Left ventricle myocardium inferior (tissue), 1 donor: ENCODE measurements around the gene SLC16A7. TPM values are rescaled to one million over a fixed set of nuclear protein-coding genes. Genes with fewer than 3 reads are reported as not detected.
"Not testable (repeated sequence)": the region's sequence is repeated elsewhere in the genome, so short reads cannot be mapped to it uniquely, and the experiment has no call there.

Source experiments
- DNase-seq: peaks from one replicate; pipeline ENCODE4 v3.0.0-alpha.2; 2020
- H3K27ac ChIP-seq: fragments of 200-600 bp; replicated peaks from 2 replicates; pipeline ENCODE4 v1.8.0; 2021
- H3K27me3 ChIP-seq: fragments of 200-600 bp; 2 replicates; pipeline ENCODE4 v1.8.0; 2021; ENCODE audit warnings: low read depth
- H3K36me3 ChIP-seq: fragments of 200-600 bp; 2 replicates; pipeline ENCODE4 v1.8.0; 2021
- H3K4me1 ChIP-seq: fragments of 200-600 bp; 2 replicates; pipeline ENCODE4 v1.8.0; 2021
- H3K4me3 ChIP-seq: fragments of 200-600 bp; 2 replicates; pipeline ENCODE4 v1.8.0; 2021; ENCODE audit warnings: mild to moderate bottlenecking, moderate library complexity
- H3K9me3 ChIP-seq: fragments of 200-600 bp; replicated peaks from 2 replicates; pipeline ENCODE4 v1.8.0; 2021
- intact Hi-C: fragments of 100-400 bp; cut with micrococcal nuclease; formaldehyde crosslinking; loops from one replicate; pipeline ENCODE4 v1.11.0; 2022
- total RNA-seq: library from RNA; stranded (reverse); fragmentation: NEBNext Ultra II Directional; extraction: Animal tissue kit (Norgen Biotek cat#: 25700); gene quantifications from one replicate; pipeline ENCODE4 v1.2.1, GENCODE V29; 2021
- TF ChIP-seq, protein P1 (sequence below): fragments of 200-600 bp; IDR thresholded peaks from 2 replicates; pipeline ENCODE4 v1.8.0; 2021; ENCODE audit warnings: antibody characterized with exemption, mild to moderate bottlenecking, borderline replicate concordance
- donor health status: DM: no; HTN: yes; CAD: no; lungs with severe emphysema.

The SLC16A7 gene
- total RNA-seq, 1 donor from 2014 or later, result 134 TPM

DNA sequence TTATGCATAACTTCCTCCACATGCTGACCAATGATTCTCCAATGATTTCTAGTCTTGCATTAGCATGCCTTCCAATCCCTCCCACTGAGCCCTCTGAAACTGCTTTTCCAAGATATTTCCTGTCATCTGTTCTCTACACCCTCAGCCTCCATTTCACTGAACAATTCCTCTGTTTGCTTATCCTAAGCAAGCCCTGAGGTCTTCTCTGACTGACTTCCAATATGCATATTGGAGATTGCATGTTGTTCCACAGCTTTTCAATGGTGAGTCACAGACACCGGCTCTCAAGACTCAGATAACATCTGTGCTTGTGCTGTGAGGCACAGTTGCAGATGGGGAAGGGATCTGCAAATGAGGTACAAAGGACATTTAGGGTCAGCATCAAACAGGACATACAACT, 141.0 kb downstream of the SLC16A7 start:
- no peak overlapping the region for H3K4me3 ChIP-seq
- H3K27ac ChIP-seq, result peak overlapping the region; percentile 38
- intact Hi-C loops, result no loop called here
- H3K4me1 ChIP-seq, result peaks cover 69% of the 10 kb centered on the region
- no peaks in the 10 kb centered on the region for H3K36me3 ChIP-seq
- DNase-seq, result no peak
- H3K9me3 ChIP-seq, result no peaks in the 10 kb centered on the region
- no peaks in the 10 kb centered on the region for H3K27me3 ChIP-seq
- TF ChIP-seq, protein P1, sequence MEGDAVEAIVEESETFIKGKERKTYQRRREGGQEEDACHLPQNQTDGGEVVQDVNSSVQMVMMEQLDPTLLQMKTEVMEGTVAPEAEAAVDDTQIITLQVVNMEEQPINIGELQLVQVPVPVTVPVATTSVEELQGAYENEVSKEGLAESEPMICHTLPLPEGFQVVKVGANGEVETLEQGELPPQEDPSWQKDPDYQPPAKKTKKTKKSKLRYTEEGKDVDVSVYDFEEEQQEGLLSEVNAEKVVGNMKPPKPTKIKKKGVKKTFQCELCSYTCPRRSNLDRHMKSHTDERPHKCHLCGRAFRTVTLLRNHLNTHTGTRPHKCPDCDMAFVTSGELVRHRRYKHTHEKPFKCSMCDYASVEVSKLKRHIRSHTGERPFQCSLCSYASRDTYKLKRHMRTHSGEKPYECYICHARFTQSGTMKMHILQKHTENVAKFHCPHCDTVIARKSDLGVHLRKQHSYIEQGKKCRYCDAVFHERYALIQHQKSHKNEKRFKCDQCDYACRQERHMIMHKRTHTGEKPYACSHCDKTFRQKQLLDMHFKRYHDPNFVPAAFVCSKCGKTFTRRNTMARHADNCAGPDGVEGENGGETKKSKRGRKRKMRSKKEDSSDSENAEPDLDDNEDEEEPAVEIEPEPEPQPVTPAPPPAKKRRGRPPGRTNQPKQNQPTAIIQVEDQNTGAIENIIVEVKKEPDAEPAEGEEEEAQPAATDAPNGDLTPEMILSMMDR, result no peak

DNA sequence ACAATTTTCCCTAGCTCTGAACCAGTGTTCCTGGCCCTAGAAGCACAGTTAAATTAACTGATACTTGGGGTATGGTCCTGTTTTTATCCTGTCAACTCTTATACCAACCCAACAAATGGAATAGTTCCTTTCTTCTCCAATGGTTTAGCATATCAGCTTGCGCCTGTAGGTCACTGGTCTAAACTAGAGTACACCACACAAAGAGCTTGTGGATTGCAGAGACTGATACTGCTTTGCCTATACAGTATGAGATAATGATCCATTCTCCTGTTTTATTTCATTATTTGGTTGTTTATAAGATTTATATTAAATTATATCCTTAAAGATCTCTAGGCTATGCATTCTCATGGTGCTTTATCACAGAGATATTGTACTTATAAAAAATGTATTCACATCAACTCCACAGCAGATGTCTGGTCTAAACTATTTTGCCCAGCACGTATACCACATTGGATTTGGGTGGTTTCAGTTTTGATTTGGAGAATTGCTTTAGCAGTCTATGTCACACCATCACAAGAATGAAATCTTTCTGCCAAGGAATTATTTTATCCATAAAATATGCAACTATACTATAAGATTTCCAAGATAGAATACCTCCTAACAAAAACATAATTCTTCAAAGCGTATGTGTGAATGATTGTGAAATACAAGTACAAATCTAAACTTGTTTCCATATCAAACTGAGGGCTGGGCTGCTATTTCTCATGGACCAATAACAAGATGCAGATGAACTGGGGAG, 142.1 kb downstream of the SLC16A7 start:
- H3K9me3 ChIP-seq, result no peaks in the 10 kb centered on the region
- no peaks in the 10 kb centered on the region for H3K36me3 ChIP-seq
- peaks cover 58% of the 10 kb centered on the region for H3K4me1 ChIP-seq
- no peaks in the 10 kb centered on the region for H3K27me3 ChIP-seq
- intact Hi-C loops, result no loop called here
- peak overlapping the region; percentile 24 for H3K4me3 ChIP-seq
- peak overlapping the region; percentile 38 for H3K27ac ChIP-seq
- no peak for DNase-seq
- TF ChIP-seq, protein P1, result no peak

GRCh38 chr12:59742841-59743240, 147.0 kb downstream of the SLC16A7 start:
- TF ChIP-seq, protein P1, result no peak
- Histone ChIP-seq H3K27ac (no peak overlapping the region), H3K4me3 (no peak overlapping the region), H3K36me3 (no peaks in the 10 kb centered on the region), H3K9me3 (no peaks in the 10 kb centered on the region), H3K4me1 (peaks cover 22% of the 10 kb centered on the region), H3K27me3 (no peaks in the 10 kb centered on the region)
- intact Hi-C loops, result no loop called here
- DNase-seq, result no peak

DNA sequence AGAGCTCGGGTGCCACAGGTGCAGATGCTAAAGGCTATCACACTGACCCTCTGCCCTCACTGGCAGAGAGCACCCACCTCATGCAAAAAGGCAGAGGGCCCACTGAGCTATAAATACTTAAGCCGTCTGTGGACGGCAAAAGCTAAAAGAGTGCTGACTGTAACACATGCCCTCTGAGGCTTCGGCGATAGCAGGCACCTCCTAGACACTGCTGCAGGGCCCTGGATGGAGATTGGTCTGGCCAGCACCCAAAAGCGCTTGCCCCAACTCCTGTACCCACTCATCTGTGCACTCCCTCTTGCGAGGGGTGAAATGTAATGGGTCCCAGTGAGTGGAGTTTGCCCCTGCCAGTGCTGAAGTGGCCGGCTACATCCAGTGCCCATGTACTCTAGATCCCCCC, 148.7 kb downstream of the SLC16A7 start:
- H3K4me3 ChIP-seq, result no peak overlapping the region
- peak overlapping the region; percentile 16 for H3K27ac ChIP-seq
- DNase-seq, result peak; percentile 12
- peaks cover 13% of the 10 kb centered on the region for H3K4me1 ChIP-seq
- intact Hi-C loops, result no loop called here
- H3K36me3 ChIP-seq, result no peaks in the 10 kb centered on the region
- H3K27me3 ChIP-seq, result no peaks in the 10 kb centered on the region
- H3K9me3 ChIP-seq, result no peaks in the 10 kb centered on the region
- TF ChIP-seq, protein P1, result no peak

GRCh38 chr12:59751091-59751490, 155.3 kb downstream of the SLC16A7 start:
- peaks cover 13% of the 10 kb centered on the region for H3K9me3 ChIP-seq
- DNase-seq, intact Hi-C loops, H3K27ac ChIP-seq, H3K4me3 ChIP-seq, H3K36me3 ChIP-seq, H3K27me3 ChIP-seq, H3K4me1 ChIP-seq: not testable (repeated sequence)

GRCh38 chr12:59761542-59761941, 165.7 kb downstream of the SLC16A7 start:
- Histone ChIP-seq H3K9me3 (no peaks in the 10 kb centered on the region), H3K27ac (no peak overlapping the region), H3K4me3 (no peak overlapping the region), H3K4me1 (peaks cover 5% of the 10 kb centered on the region), H3K36me3 (no peaks in the 10 kb centered on the region), H3K27me3 (no peaks in the 10 kb centered on the region)
- intact Hi-C loops, result no loop called here
- TF ChIP-seq, protein P1, result no peak
- no peak for DNase-seq
